ENCODE data around the gene XPA.
A peak's percentile ranks its signal among the peaks of the same experiment; 100 is the strongest.
"Not testable (repeated sequence)": the region's sequence is repeated elsewhere in the genome, so short reads cannot be mapped to it uniquely, and the experiment has no call there.

XPA gene

GRCh38 chr9:97696803-97697601 lies at the start of gene XPA:
Gene XPA (minus strand): TSS chr9:97697340. CDS start chr9:97697292, 48 bp downstream.
- DNase-seq = peak; percentile 98

DNA sequence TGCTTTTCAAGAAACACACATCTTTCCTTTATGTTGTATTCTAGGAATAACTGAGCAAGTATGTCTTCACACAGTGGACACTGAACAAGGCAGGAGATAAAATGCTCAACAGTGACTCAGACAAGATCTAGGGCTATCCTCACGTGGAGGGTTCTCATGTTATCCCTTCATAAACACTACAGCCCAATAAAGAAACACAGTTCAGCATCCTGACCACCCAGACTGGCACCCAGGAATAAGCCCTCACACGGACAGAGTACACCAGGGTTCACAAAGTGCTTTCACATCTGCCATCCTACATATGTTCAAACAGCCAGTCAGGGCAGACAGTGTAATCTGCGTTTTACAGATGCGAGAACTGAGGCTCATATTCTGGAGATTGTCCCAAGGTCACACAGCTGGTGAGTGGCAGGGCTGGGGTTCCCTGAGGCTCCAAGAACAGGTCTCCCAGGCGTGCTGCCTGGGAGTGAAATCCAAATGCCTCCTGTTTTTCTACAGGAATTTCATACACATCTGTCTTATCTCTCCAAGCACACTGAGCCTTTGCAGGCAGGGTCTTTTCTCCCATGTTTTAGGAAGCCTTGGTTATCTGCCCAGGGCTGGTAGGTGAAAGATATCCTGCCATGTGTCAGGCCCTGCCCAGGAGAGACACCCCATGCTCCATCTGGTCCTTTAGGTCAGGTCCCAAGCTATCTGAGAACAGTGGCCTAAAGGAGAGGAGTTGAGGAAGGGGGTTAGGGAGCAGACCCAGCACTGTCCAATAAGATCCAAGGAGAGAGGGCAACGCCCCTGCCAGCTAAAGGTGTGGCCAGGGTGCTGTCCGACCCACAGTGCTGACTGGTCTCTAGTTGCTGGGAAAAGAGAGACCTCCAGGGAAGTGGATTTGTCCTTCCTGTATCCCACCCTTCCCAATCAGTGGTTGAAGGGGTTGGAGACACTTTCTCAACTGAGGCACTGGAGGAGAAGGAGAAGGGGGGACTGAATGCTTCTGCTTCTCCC lies 47.9 kb upstream of the XPA start:
- DNase-seq = no peak

DNA sequence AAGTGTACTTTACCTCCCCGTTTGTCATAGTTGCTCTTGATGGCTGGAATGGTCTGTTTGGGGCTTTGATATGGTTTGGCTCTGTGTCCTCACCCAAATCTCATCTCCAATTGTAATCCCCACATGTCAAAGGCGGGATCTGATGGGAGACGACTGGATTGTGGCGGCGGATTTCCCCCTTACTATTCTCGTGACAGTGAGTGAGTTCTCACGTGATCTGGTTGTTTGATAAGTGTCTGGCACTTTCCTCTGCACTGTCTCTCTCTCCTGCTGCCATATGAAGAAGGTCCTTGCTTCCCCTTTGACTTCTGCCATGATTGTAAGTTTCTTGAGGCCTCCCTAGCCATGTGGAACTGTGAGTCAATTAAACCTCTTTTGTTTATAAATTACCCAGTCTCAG lies 46.9 kb upstream of the XPA start:
- not testable (repeated sequence) for DNase-seq

- DNase-seq = no peak
Measured at GRCh38 chr9:97742545-97742944, 45.4 kb upstream of the XPA start.

DNA sequence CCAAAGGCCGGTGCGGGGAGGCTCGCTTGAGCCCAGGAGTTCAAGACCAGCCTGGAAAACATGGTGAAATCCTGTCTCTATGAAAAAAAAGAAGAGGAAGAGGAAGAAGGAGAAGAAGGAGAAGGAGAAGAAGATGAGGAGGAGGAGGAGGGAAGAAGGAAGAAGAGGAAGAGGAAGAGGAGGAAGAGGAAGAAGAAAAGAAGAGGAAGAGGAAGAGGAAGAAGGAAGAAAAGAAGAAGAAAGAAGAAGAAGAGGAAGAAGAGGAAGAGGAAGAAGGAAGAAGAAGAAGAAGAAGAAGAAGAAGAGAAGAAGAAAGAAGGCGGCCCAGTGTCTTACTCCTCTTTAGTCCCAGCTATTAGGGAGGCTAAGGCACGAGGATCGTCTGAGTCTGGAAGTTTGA lies 44.8 kb upstream of the XPA start:
- no peak for DNase-seq

DNA sequence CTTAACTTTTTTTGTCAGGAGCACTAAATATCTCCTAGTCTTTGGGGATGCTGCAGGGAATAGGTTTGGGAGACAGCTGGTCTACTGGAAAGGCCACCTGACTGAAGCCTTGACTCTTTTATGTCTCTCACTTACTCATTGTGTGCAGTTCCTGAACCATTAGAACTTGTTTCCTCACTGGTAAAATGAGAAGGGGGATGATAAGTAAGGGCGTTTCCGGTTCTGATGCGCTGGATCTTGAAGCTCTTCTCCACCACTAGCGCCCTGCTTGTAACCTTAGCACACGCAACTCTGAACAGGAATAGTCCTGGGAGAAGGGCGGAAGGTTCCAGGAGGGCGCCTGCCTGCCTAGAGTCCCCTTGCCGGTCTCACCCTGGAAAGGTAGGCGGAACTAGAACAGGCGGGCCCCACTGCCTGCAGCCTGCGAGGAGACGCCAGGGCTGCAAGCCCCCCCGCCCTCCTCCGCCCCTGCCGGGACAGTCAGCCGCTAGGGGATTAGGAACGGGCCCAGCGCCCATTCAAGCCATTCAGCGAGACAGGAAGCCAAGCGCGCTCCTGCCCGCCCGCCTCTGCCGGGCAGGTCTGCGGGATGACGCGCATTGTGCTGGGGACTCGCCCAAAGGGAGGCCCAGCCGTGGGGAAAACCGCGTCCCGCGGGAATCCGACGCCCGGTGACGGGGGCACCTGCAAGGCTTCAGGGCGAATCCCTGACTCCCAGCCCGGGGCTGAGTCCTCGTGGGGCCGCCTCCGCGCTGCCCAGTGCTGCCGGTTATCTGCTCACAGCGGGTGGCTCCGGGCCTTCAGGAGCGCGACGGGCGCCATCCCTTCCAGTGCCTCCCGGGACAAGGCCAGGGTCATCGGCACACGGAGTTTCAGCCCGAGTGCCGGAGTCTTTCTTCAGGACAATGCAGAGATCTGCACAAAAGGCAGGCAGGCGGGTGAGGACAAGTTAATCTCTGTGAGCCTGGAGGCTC lies 44.0 kb upstream of the XPA start:
- DNase-seq = peak; percentile 47

DNA sequence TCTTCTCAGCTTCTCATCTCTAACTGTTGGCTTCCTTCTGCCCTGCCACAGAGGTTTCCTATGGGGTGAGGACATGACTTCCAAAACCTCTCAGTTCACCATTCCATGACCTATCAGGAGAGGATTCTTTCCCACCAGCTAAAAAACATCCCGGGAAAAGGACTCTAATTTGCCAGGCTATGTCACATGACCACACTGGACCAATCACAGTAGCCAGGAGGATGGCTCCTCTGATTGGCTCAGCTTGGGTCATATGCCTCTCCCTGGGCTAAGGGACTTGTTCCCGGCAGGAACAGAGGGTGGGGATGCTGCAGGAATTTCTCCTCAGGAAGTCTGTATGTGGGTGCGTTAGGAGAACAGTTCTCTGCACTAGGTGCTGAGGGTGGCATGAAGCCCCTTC lies 40.3 kb upstream of the XPA start:
- no peak for DNase-seq

DNA sequence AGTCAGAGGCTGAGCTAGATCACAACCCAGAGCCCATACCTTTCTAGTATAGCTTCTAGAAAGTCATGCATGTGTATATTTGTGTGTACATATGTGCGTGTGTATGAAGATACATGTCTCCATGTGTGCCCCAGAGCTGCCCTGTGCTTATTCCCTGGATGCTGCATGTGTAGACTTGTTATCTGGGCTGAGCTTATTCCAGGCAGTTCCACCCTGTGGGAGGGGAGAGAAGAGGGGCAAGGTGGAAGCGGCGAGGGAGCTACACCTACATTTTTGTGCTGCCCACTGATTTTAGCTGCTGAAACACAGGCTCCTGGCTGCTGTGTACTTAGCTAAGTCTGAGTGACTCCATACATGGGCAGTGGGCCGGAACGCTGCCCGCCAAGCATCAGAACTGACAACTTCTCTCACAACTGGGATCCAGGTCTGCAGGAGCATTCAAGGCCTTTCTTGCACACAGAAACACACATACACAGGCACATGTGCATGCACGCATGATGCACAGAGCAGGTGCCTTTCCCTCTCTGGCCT lies 38.0 kb upstream of the XPA start:
- no peak for DNase-seq

DNA sequence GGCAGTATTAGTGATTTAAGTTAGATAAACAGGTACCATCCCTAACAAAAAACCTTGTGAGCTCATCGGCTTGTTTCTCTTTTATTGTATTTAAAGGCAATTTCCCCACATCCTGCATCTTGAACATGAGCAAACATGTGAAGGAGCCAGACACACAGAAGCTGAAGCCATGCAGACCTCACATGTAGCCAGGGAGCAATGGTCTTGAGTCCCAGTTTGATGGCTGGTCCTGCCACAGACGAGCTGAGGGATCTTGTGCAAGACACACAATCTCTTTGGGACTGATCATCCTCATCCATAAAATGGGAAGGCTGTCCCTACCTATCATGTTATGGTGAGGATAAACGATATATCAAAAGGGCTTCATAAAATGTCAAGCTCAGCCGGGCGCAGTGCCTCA lies 29.6 kb upstream of the XPA start:
- no peak for DNase-seq

GRCh38 chr9:97723819-97724218 lies 26.7 kb upstream of the XPA start:
- DNase-seq = no peak

DNA sequence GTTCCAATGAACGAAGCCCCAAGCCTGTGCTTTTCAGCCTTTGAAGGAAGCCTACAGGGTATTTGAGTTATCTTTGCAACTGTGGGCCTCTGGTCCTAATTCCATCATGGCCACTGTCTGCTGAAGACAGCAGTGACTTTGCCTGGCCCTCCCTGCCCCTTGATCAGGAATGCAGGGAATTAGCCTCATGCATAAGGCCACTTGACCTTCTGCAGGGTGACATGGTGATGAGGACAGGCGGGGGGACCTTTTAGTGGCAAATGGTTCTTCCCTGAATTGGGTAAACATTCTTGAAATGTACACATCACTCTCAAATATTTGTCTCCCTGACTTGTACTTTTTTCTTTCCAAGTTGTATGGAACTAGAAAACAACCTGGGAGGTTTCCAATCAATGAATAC lies 25.2 kb upstream of the XPA start:
- DNase-seq = no peak

GRCh38 chr9:97721396-97721795 lies 24.3 kb upstream of the XPA start:
- DNase-seq = no peak

DNA sequence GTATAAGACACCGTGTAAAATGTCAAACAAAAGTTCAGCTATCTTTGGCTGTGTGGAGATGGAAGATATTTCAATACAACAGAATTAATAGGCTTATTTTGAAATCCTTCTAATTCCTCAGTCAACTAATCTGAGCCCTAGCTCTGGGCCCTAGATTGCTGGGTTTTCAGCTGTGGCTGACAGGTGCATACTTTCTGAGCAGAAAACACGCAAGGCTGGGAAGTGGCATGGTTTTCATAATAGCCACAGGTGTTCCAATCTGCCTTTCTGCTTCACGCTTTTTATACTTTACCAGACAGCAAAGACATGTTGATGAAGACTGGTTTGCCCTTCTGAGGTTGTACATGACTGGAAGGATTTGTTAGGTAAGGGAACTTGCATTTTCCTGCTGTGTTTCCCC lies 20.7 kb upstream of the XPA start:
- no peak for DNase-seq

DNA sequence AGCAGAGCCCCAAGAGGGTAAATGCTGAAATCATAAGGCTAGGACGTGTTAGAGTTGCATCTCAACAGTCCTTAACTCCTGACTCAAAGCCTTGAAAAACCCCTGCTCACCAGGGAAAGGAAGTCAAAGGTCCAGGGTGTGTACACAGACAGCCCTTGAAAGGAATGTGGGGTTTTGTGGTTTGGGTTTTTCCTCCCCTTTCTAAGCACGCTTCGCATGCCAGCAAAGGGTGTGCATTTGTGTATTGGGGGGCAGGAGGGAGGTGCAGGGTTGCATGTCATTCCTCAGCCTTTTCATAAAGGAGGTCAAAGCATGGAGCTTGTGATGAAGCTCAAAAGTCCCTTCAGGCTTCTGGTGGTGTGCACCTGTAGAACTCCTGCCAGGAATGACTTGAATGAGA lies 17.3 kb upstream of the XPA start:
- DNase-seq = no peak

- DNase-seq = no peak
Measured at GRCh38 chr9:97711223-97711626, 14.1 kb upstream of the XPA start.

DNA sequence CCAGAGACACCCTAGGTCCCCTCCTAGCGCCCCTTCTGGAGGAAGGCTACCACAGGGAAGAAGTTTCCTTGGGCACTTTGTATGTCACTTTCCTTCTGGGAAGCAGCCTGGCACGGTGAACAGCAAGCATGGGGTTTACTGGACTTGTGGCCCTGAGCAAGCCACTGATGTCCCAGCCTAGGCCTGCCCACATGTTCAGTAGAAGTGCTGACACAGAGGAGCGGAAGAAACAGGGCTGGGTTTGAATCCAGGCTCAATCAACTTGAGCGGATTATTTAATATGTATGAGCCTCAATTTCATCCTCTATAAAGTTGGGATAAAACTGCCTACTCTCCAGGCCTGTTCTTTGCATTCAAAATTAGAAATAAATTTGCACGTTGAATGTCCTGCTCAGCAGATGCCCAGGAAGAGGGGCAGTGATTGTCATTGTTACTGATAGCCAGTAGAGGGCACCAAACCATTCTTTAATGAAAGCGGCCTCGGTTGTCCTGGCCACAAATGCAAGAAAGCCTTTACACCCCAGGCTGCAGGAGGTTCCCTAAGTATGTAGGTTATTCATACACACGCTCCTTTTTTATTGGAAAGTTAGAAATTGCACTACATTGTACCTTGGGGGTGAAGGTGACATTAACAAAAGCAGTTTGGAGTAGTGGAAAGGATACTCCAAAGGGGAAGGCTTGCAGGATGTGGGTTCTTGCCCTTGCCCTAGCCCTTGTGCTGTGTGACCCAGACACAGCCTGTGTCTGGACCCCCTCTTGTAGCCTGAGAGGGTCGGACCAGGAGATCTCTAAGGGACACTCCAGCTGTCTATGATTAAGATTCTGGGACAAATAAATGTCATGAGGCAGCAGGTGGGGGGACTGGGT lies 13.4 kb upstream of the XPA start:
- peak; percentile 44 for DNase-seq

DNA sequence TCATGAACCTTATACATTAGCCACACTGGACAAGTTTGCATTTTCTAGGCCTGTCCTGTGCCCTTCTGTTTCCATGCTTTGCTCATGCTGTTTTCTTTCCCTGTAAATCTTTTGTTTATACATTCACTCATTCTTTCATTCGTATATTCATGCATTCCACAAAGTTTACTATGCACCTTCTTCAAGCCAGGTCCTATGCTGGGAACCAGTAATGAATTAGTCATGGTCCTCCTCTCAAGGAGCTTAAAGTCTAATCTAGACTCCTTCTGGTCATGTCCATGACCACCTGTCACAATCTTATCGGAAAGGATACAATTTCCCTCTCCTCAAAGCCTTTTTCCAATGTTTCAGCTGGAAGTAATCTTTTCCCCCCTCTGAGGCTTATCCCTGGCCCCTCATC lies 9.1 kb upstream of the XPA start:
- no peak for DNase-seq

- DNase-seq = no peak
Measured at GRCh38 chr9:97705354-97705950, 8.3 kb upstream of the XPA start.

DNA sequence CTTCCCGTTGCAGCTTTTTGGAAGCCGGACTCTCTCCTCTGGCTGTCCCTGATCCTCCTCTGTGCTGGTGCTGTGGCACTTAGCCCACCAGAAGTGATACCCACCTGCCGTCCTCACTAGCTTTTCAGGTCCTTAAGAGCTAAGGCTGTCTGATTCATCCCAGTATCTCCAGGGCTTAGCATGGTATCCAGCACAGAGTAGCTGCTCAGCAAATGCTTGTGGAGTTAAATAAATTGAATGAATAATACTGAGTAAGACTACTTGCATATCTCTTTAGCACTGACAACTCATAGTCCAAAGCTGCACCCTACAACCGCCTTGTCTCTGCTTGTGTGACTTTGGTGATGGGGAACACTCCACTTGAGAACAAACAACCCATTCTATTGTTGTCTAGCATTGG lies 7.7 kb upstream of the XPA start:
- DNase-seq = no peak

DNA sequence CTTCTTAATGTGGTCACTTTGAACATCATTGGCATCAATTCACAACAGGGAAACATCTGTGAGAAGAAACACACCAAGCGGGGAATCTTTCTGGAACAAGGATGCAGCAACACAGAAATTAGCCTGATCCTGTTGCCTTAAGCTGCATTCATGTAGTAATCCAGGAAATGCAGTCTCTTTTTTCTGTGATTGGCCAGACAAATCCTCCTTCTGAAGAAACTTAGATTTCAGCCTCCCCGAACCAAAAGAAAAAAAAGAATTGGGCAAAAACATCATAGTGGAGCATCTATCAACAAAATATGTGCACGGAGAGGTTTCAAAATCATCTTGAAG lies 7.2 kb upstream of the XPA start:
- no peak for DNase-seq
